ENCODE results near the gene TSHZ3. TPM values are rescaled to one million over a fixed set of nuclear protein-coding genes. Genes with fewer than 3 reads are reported as not detected.

TSHZ3 gene
- total RNA-seq: 0.52 and 1.6 TPM in 2 replicates

GRCh38 chr19:31349160-31349881 lies at the start of gene TSHZ3:
Gene TSHZ3, minus strand, starts transcription at chr19:31349436. Its CDS starts 217 bp downstream, at chr19:31349219.
- DNase-seq (ENCODE audit: low read depth): no peak

- no peak for DNase-seq (ENCODE audit: low read depth)
Observed at GRCh38 chr19:31397308-31397707, 48.1 kb upstream of the TSHZ3 start.

- no peak for DNase-seq (ENCODE audit: low read depth)
Observed at GRCh38 chr19:31392464-31392863, 43.2 kb upstream of the TSHZ3 start.

- DNase-seq (ENCODE audit: low read depth): no peak
Observed at GRCh38 chr19:31391518-31391917, 42.3 kb upstream of the TSHZ3 start.

GRCh38 chr19:31390711-31391110 lies 41.5 kb upstream of the TSHZ3 start:
- DNase-seq (ENCODE audit: low read depth): no peak

- no peak for DNase-seq (ENCODE audit: low read depth)
Observed at GRCh38 chr19:31389874-31390273, 40.6 kb upstream of the TSHZ3 start.

GRCh38 chr19:31387717-31388301 lies 38.6 kb upstream of the TSHZ3 start:
- DNase-seq (ENCODE audit: low read depth): no peak

- no peak for DNase-seq (ENCODE audit: low read depth)
Observed at GRCh38 chr19:31386806-31387205, 37.6 kb upstream of the TSHZ3 start.

- DNase-seq (ENCODE audit: low read depth): no peak
Observed at GRCh38 chr19:31385744-31386143, 36.5 kb upstream of the TSHZ3 start.

- no peak for DNase-seq (ENCODE audit: low read depth)
Observed at GRCh38 chr19:31383553-31383952, 34.3 kb upstream of the TSHZ3 start.

GRCh38 chr19:31380854-31381253 lies 31.6 kb upstream of the TSHZ3 start:
- DNase-seq (ENCODE audit: low read depth): no peak

GRCh38 chr19:31378404-31378803 lies 29.2 kb upstream of the TSHZ3 start:
- DNase-seq (ENCODE audit: low read depth): no peak

GRCh38 chr19:31377736-31378135 lies 28.5 kb upstream of the TSHZ3 start:
- DNase-seq (ENCODE audit: low read depth): no peak

GRCh38 chr19:31372246-31372781 lies 23.1 kb upstream of the TSHZ3 start:
- DNase-seq (ENCODE audit: low read depth): no peak

- DNase-seq (ENCODE audit: low read depth): no peak
Observed at GRCh38 chr19:31370216-31370615, 21.0 kb upstream of the TSHZ3 start.

GRCh38 chr19:31364963-31365362 lies 15.7 kb upstream of the TSHZ3 start:
- no peak for DNase-seq (ENCODE audit: low read depth)

GRCh38 chr19:31361728-31362127 lies 12.5 kb upstream of the TSHZ3 start:
- DNase-seq (ENCODE audit: low read depth): no peak

- no peak for DNase-seq (ENCODE audit: low read depth)
Observed at GRCh38 chr19:31357315-31357673, 8.1 kb upstream of the TSHZ3 start.

- no peak for DNase-seq (ENCODE audit: low read depth)
Observed at GRCh38 chr19:31356587-31357314, 7.5 kb upstream of the TSHZ3 start.

GRCh38 chr19:31355665-31356289 lies 6.5 kb upstream of the TSHZ3 start:
- no peak for DNase-seq (ENCODE audit: low read depth)

- no peak for DNase-seq (ENCODE audit: low read depth)
Observed at GRCh38 chr19:31354799-31355664, 5.8 kb upstream of the TSHZ3 start.

Measured in renal cortical epithelial cell (primary cell).